HG03095 (cell line): ENCODE data around the gene POU3F4.

ENCODE experiments used
- ATAC-seq: cut with Tn5 transposase; IDR thresholded peaks from one replicate; pipeline ENCODE4 v1.9.1; 2021; ENCODE audit warnings: moderate library complexity; ENCODE audit not compliant: unreplicated experiment

The POU3F4 gene

GRCh38 chrX:83508006-83508405 is at the start of gene POU3F4:
Gene POU3F4 (plus strand): TSS chrX:83508290. CDS start chrX:83508325, 35 bp downstream.
- ATAC-seq: peak; percentile 79

GRCh38 chrX:83469551-83469950 is 38.5 kb upstream of the POU3F4 start:
- ATAC-seq: peak; percentile 96

- no peak for ATAC-seq
Measured at GRCh38 chrX:83495898-83496297, 12.2 kb upstream of the POU3F4 start.

GRCh38 chrX:83501003-83501402 is 7.1 kb upstream of the POU3F4 start:
- no peak for ATAC-seq

GRCh38 chrX:83501530-83501929 is 6.6 kb upstream of the POU3F4 start:
- ATAC-seq: no peak

GRCh38 chrX:83504721-83505479 is 3.2 kb upstream of the POU3F4 start:
- ATAC-seq: no peak

- ATAC-seq: no peak
Measured at GRCh38 chrX:83508526-83509253, 600 bp downstream of the POU3F4 start.

- no peak for ATAC-seq
Measured at GRCh38 chrX:83509254-83509801, 1.2 kb downstream of the POU3F4 start.

- no peak for ATAC-seq
Measured at GRCh38 chrX:83510510-83511062, 2.5 kb downstream of the POU3F4 start.

- ATAC-seq: no peak
Measured at GRCh38 chrX:83511208-83511607, 3.1 kb downstream of the POU3F4 start.

- ATAC-seq: no peak
Measured at GRCh38 chrX:83512111-83512510, 4.0 kb downstream of the POU3F4 start.

- no peak for ATAC-seq
Measured at GRCh38 chrX:83516597-83516996, 8.5 kb downstream of the POU3F4 start.

GRCh38 chrX:83521905-83522304 is 13.8 kb downstream of the POU3F4 start:
- ATAC-seq: no peak

- no peak for ATAC-seq
Measured at GRCh38 chrX:83529950-83530349, 21.9 kb downstream of the POU3F4 start.

- peak; percentile 76 for ATAC-seq
Measured at GRCh38 chrX:83535417-83536196, 27.5 kb downstream of the POU3F4 start.
